NCI-H510A (cell line): ENCODE results near the gene RBM19.
A peak's percentile ranks its signal among the peaks of the same experiment; 100 is the strongest.

Source experiments
- DNase-seq: peaks from one replicate; lab custom pipeline; 2025; lab: John Stamatoyannopoulos, UW

Gene RBM19

GRCh38 chr12:113880988-113881962 lies 84.8 kb downstream of the RBM19 start:
- no peak for DNase-seq

- DNase-seq = peak; percentile 32
Measured at GRCh38 chr12:113880326-113880725, 85.8 kb downstream of the RBM19 start.

GRCh38 chr12:113879658-113880057 lies 86.5 kb downstream of the RBM19 start:
- no peak for DNase-seq

- no peak for DNase-seq
Measured at GRCh38 chr12:113877607-113878006, 88.5 kb downstream of the RBM19 start.

GRCh38 chr12:113876160-113876559 lies 90.0 kb downstream of the RBM19 start:
- DNase-seq = no peak

- DNase-seq = peak; percentile 48
Measured at GRCh38 chr12:113875691-113876090, 90.4 kb downstream of the RBM19 start.

GRCh38 chr12:113874999-113875561 lies 91.0 kb downstream of the RBM19 start:
- DNase-seq = no peak

- DNase-seq = no peak
Measured at GRCh38 chr12:113874326-113874725, 91.8 kb downstream of the RBM19 start.

GRCh38 chr12:113873740-113874139 lies 92.4 kb downstream of the RBM19 start:
- no peak for DNase-seq

- DNase-seq = no peak
Measured at GRCh38 chr12:113870890-113871289, 95.2 kb downstream of the RBM19 start.

GRCh38 chr12:113870035-113870434 lies 96.1 kb downstream of the RBM19 start:
- DNase-seq = peak; percentile 56

- no peak for DNase-seq
Measured at GRCh38 chr12:113868365-113868764, 97.8 kb downstream of the RBM19 start.

GRCh38 chr12:113867258-113867657 lies 98.9 kb downstream of the RBM19 start:
- peak; percentile 20 for DNase-seq

GRCh38 chr12:113866496-113866895 lies 99.6 kb downstream of the RBM19 start:
- no peak for DNase-seq

- no peak for DNase-seq
Measured at GRCh38 chr12:113863455-113863845, 102.7 kb downstream of the RBM19 start.

GRCh38 chr12:113862590-113863454 lies 103.3 kb downstream of the RBM19 start:
- DNase-seq = no peak

GRCh38 chr12:113861708-113862312 lies 104.3 kb downstream of the RBM19 start:
- DNase-seq = no peak

GRCh38 chr12:113860950-113861349 lies 105.2 kb downstream of the RBM19 start:
- no peak for DNase-seq

- peak; percentile 73 for DNase-seq
Measured at GRCh38 chr12:113860059-113860820, 105.9 kb downstream of the RBM19 start.

- no peak for DNase-seq
Measured at GRCh38 chr12:113858841-113859386, 107.2 kb downstream of the RBM19 start.

- DNase-seq = no peak
Measured at GRCh38 chr12:113857371-113857770, 108.8 kb downstream of the RBM19 start.
